K562 (cell line): ENCODE measurements around the gene LRRC71. TPM values are rescaled to one million over a fixed set of nuclear protein-coding genes. Genes with fewer than 3 reads are reported as not detected.

ENCODE experiments used
- ARID1B ChIP-seq: fragments of 450-650 bp; IDR thresholded peaks from 2 replicates; pipeline ENCODE4 v1.6.1; 2016; ENCODE audit warnings: antibody characterized with exemption, mild to moderate bottlenecking, inconsistent platforms
- ARID3A ChIP-seq: IDR thresholded peaks from 2 replicates; pipeline ENCODE4 v1.6.1; 2012; ENCODE audit warnings: low read depth, low read length, improper control_type of control experiment, borderline replicate concordance
- CBFA2T2 ChIP-seq: fragments of 450-650 bp; conservative IDR thresholded peaks from 2 replicates; pipeline ENCODE4 v1.6.1; 2017; ENCODE audit warnings: mild to moderate bottlenecking
- COPS2 ChIP-seq: fragments of 450-650 bp; conservative IDR thresholded peaks from 2 replicates; pipeline ENCODE4 v1.6.1; 2016; ENCODE audit warnings: mild to moderate bottlenecking, moderate library complexity
- HMG20B ChIP-seq: fragments of 250-450 bp; sonication (Bioruptor Pico); IDR thresholded peaks from 2 replicates; pipeline ENCODE4 v1.5.0; 2021; ENCODE audit warnings: mild to moderate bottlenecking
- MAFF ChIP-seq: IDR thresholded peaks from 2 replicates; pipeline ENCODE4 v1.6.1; 2012; ENCODE audit warnings: low read length, improper control_type of control experiment
- MTA1 ChIP-seq: fragments of 450-650 bp; IDR thresholded peaks from 2 replicates; pipeline ENCODE4 v1.6.1; 2017; ENCODE audit warnings: borderline replicate concordance
- NR1H2 ChIP-seq: sonication (generic); formaldehyde crosslinking; IDR thresholded peaks from 2 replicates; pipeline ENCODE4 v1.4.0; 2020; ENCODE audit warnings: mild to moderate bottlenecking, missing genetic modification reagents
- NR2C2 ChIP-seq, 2 experiments: fragments of 200-800 bp in 1 of 2; sonication (Bioruptor generic) in 1 of 2; sonication (generic) in 1 of 2; formaldehyde crosslinking in 1 of 2; IDR thresholded peaks; 2 replicates each; pipeline versions ENCODE4 v1.6.1 to v1.8.0; 2016 to 2022; ENCODE audit warnings: mild to moderate bottlenecking in 1 of 2, missing compliant biosample characterization in 1 of 2, missing genetic modification characterization in 1 of 2, missing genetic modification reagents in 1 of 2
- POLR2G ChIP-seq: fragments of 200-400 bp; formaldehyde crosslinking; IDR thresholded peaks from 2 replicates; pipeline ENCODE4 v1.6.1; 2017; ENCODE audit warnings: low read depth, mild to moderate bottlenecking, antibody characterized with exemption, low read length, moderate library complexity
- RBM22 ChIP-seq: fragments of 200-400 bp; formaldehyde crosslinking; IDR thresholded peaks from 2 replicates; pipeline ENCODE4 v1.6.1; 2018; ENCODE audit warnings: low read length, low read depth; ENCODE audit not compliant: poor library complexity, severe bottlenecking
- SRSF7 ChIP-seq: fragments of 200-400 bp; formaldehyde crosslinking; optimal IDR thresholded peaks from 2 replicates; pipeline ENCODE3; 2017; ENCODE audit warnings: mild to moderate bottlenecking, low read depth, low read length
- TBL1XR1 ChIP-seq, 2 experiments: IDR thresholded peaks; 2 replicates each; pipeline ENCODE4 v1.6.1; 2012; ENCODE audit warnings: improper control_type of control experiment in 2 of 2, low read length in 2 of 2, mild to moderate bottlenecking in 1 of 2
- ZFP36 ChIP-seq: fragments of 150-350 bp; IDR thresholded peaks from 2 replicates; pipeline ENCODE4 v1.6.1; 2018; ENCODE audit warnings: low read length, low read depth; ENCODE audit not compliant: partially characterized antibody
- ZNF134 ChIP-seq: fragments of 250-450 bp; sonication (Bioruptor Pico); conservative IDR thresholded peaks from 2 replicates; pipeline ENCODE4 v1.4.0; 2020
- ZNF165 ChIP-seq: fragments of 250-450 bp; sonication (Bioruptor Pico); IDR thresholded peaks from 2 replicates; pipeline ENCODE4 v1.4.0; 2020; ENCODE audit warnings: borderline replicate concordance
- ZNF347 ChIP-seq: fragments of 450-650 bp; formaldehyde crosslinking; IDR thresholded peaks from 2 replicates; pipeline ENCODE4 v1.4.0; 2020; ENCODE audit warnings: low read depth, mild to moderate bottlenecking, moderate library complexity
- polyA plus RNA-seq, 8 experiments: library from polyadenylated mRNA; depleted of rRNA in 4 of 8; stranded (reverse) in 5 of 8; unstranded in 3 of 8; fragments of >200 nt; fragmentation: Nextera tagmentation in 2 of 8; fragmentation: Illumina TruSeq in 1 of 8; extraction: Ambion mirVana in 2 of 8; extraction: Trizol in 1 of 8; gene quantifications; 2 replicates each; pipeline versions ENCODE4 v1.2.1 to v1.2.3, GENCODE V29; 2011 to 2014; ENCODE audit warnings: inconsistent platforms in 1 of 8, missing spikeins in 1 of 8
- total RNA-seq, 7 experiments: library from RNA; depleted of rRNA in 6 of 7; stranded (reverse); fragments of >200 nt in 6 of 7; fragmentation: Illumina TruSeq in 2 of 7; extraction: Trizol in 2 of 7; gene quantifications; 2 replicates each; pipeline versions ENCODE4 v1.2.1 to v1.2.3, GENCODE V29; 2011 to 2021; ENCODE audit warnings: low replicate concordance in 1 of 7
- TF ChIP-seq, protein P1 (sequence below), 2 experiments: fragments of 450-650 bp; formaldehyde crosslinking in 1 of 2; IDR thresholded peaks; 2 replicates each; pipeline versions ENCODE4 v1.4.0 to v1.6.1; 2014 to 2020; ENCODE audit warnings: mild to moderate bottlenecking in 2 of 2, borderline replicate concordance in 1 of 2, low read depth in 1 of 2

Gene LRRC71
- total and polyA plus RNA-seq, 9 of the 15 experiments (the other 6 are each of a cell fraction or from before 2014, with no cell fraction given), result 0.06 to 1.2 (median 0.51) TPM; not detected in 1

DNA sequence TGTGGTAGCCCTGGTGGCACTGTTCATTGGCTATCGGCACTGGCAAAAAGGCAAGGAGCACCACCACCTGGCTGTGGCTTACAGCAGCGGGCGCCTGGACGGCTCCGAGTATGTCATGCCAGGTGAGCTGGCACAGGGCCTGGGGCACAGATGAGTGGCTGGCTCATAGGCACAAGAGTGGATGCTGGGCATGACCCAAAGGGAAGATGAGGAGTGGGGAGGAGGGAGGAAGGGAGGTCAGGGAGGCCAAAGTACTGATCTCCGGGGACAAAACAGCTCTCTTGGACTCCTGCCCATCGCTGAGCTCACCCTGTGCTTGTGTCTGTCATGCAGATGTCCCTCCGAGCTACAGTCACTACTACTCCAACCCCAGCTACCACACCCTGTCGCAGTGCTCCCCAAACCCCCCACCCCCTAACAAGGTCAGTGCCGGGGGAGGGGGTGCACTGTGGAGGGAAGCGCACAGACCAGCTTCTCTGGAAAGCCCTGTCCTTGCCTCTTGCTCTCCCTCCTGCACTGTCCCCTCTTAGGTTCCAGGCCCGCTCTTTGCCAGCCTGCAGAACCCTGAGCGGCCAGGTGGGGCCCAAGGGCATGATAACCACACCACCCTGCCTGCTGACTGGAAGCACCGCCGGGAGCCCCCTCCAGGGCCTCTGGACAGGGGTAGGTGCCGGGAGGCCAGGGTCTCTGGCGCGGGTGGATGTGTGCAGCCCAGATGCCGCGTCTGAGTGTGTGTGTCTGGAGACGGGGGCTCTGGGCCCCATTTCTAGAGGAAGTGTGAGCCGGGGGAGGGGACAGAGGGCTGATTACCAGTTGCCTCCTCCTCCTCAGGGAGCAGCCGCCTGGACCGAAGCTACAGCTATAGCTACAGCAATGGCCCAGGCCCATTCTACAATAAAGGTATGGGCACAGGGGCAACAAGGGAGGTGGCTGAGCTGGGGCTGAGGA lies 7.3 kb upstream of the LRRC71 start (continued):
- no peak for TF ChIP-seq RBM22
- TF ChIP-seq POLR2G, result peak; percentile 80
- TF ChIP-seq CBFA2T2, result 0 out of 2 replicates have a peak, but pooled peaks have one; percentile 5
- TF ChIP-seq COPS2, result no peak
- TF ChIP-seq, protein P1, sequence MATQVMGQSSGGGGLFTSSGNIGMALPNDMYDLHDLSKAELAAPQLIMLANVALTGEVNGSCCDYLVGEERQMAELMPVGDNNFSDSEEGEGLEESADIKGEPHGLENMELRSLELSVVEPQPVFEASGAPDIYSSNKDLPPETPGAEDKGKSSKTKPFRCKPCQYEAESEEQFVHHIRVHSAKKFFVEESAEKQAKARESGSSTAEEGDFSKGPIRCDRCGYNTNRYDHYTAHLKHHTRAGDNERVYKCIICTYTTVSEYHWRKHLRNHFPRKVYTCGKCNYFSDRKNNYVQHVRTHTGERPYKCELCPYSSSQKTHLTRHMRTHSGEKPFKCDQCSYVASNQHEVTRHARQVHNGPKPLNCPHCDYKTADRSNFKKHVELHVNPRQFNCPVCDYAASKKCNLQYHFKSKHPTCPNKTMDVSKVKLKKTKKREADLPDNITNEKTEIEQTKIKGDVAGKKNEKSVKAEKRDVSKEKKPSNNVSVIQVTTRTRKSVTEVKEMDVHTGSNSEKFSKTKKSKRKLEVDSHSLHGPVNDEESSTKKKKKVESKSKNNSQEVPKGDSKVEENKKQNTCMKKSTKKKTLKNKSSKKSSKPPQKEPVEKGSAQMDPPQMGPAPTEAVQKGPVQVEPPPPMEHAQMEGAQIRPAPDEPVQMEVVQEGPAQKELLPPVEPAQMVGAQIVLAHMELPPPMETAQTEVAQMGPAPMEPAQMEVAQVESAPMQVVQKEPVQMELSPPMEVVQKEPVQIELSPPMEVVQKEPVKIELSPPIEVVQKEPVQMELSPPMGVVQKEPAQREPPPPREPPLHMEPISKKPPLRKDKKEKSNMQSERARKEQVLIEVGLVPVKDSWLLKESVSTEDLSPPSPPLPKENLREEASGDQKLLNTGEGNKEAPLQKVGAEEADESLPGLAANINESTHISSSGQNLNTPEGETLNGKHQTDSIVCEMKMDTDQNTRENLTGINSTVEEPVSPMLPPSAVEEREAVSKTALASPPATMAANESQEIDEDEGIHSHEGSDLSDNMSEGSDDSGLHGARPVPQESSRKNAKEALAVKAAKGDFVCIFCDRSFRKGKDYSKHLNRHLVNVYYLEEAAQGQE (IDR thresholded peaks at IDR 0.05; ENCODE audit: borderline replicate concordance), result no peak
- TF ChIP-seq, protein P1 (CRISPR knock-in tag; IDR thresholded peaks at IDR 0.05; ENCODE audit: low read depth), result peak; percentile 26; the same call in 1 of the 2 replicates
- TF ChIP-seq NR2C2 (CRISPR knock-in tag; IDR thresholded peaks at IDR 0.05), result no peak
- no peak for TF ChIP-seq NR2C2 (tag; IDR thresholded peaks at IDR 0.05)
- no peak for TF ChIP-seq HMG20B (CRISPR knock-in tag)
- TF ChIP-seq ARID3A, result no peak
- TF ChIP-seq MAFF, result no peak
- TF ChIP-seq ZFP36, result peak; percentile 6
- TF ChIP-seq ARID1B, result peak; percentile 33; the same call in 1 of the 2 replicates
- TF ChIP-seq SRSF7, result no peak
- TF ChIP-seq ZNF165 (CRISPR knock-in tag), result no peak
- no peak for TF ChIP-seq MTA1
- TF ChIP-seq NR1H2 (CRISPR knock-in tag), result no peak
- TF ChIP-seq ZNF347, result no peak
- no peak for TF ChIP-seq ZNF134
- no peak for TF ChIP-seq TBL1XR1 (IDR thresholded peaks at IDR 0.05; ENCODE audit: low read length in 2 of 2)
